ENCODE results near the gene RNU6-9.
A peak's percentile ranks its signal among the peaks of the same experiment; 100 is the strongest.

The RNU6-9 gene

GRCh38 chr19:939922-940321 is 46.6 kb downstream of the RNU6-9 start:
- intact Hi-C loops (cut with DNase I), result no loop called here
- DNase-seq, result no peak

GRCh38 chr19:940591-941291 is 47.5 kb downstream of the RNU6-9 start:
- intact Hi-C loops (cut with DNase I), result no loop called here
- DNase-seq, result peak; percentile 47 to 88 (median 70)

- peak in 1 of 42 donors; percentile 23 for DNase-seq
- intact Hi-C loops (cut with DNase I), result no loop called here
Measured at GRCh38 chr19:941292-942132, 48.2 kb downstream of the RNU6-9 start.

GRCh38 chr19:942133-942645 is 48.9 kb downstream of the RNU6-9 start:
- intact Hi-C loops (cut with DNase I), result no loop called here
- no peak for DNase-seq

All from head of caudate nucleus (tissue), 42 donors.